H9 (cell line): ENCODE results near the gene PLEKHO2. TPM values are rescaled to one million over a fixed set of nuclear protein-coding genes. Genes with fewer than 3 reads are reported as not detected.
A peak's percentile ranks its signal among the peaks of the same experiment; 100 is the strongest.

Source experiments
- DNase-seq: peaks from one replicate; pipeline ENCODE4 v3.0.0-alpha.2; 2017
- H2AFZ ChIP-seq: one replicate; pipeline ENCODE4 v1.6.1; 2013; ENCODE audit warnings: mild to moderate bottlenecking, low read length, control low read depth, moderate library complexity
- H2AK5ac ChIP-seq: 2 replicates; pipeline ENCODE4 v1.6.1; 2013; ENCODE audit warnings: low read length, control low read depth, mixed read lengths; ENCODE audit not compliant: insufficient read length
- H2BK120ac ChIP-seq: one replicate; pipeline ENCODE4 v1.6.1; 2013; ENCODE audit warnings: low read depth, mild to moderate bottlenecking, low read length, control low read depth, inconsistent platforms; ENCODE audit not compliant: poor library complexity, severe bottlenecking
- H2BK12ac ChIP-seq: 2 replicates; pipeline ENCODE4 v1.6.1; 2013; ENCODE audit warnings: low read length, control low read depth, mixed read lengths, low read depth; ENCODE audit not compliant: insufficient read length
- H2BK15ac ChIP-seq: 2 replicates; pipeline ENCODE4 v1.6.1; 2013; ENCODE audit warnings: low read depth, low read length, control low read depth
- H2BK20ac ChIP-seq: one replicate; pipeline ENCODE4 v1.6.1; 2013; ENCODE audit warnings: low read depth, mild to moderate bottlenecking, low read length, control low read depth, inconsistent platforms; ENCODE audit not compliant: poor library complexity, severe bottlenecking
- H2BK5ac ChIP-seq: 2 replicates; pipeline ENCODE4 v1.6.1; 2013; ENCODE audit warnings: low read length, control low read depth, mixed read lengths; ENCODE audit not compliant: insufficient read length
- H3K14ac ChIP-seq: 2 replicates; pipeline ENCODE4 v1.6.1; 2013; ENCODE audit warnings: low read length, control low read depth; ENCODE audit not compliant: insufficient read depth
- H3K18ac ChIP-seq: 2 replicates; pipeline ENCODE4 v1.6.1; 2013; ENCODE audit warnings: low read depth, mild to moderate bottlenecking, mixed read lengths, low read length, control low read depth; ENCODE audit not compliant: insufficient read length
- H3K23ac ChIP-seq: 2 replicates; pipeline ENCODE4 v1.6.1; 2013; ENCODE audit warnings: low read length, control low read depth, mixed read lengths, low read depth; ENCODE audit not compliant: insufficient read length
- H3K23me2 ChIP-seq: 2 replicates; pipeline ENCODE4 v1.6.1; 2013; ENCODE audit warnings: low read depth, mild to moderate bottlenecking, mixed read lengths, low read length, control low read depth; ENCODE audit not compliant: insufficient read length, poor library complexity, severe bottlenecking
- H3K27ac ChIP-seq: 2 replicates; pipeline ENCODE4 v1.5.1; 2013; ENCODE audit warnings: low read length, control low read depth, mixed read lengths, low read depth; ENCODE audit not compliant: insufficient read length
- H3K27me3 ChIP-seq: 2 replicates; pipeline ENCODE4 v1.6.1; 2013; ENCODE audit warnings: low read length, control low read depth, inconsistent platforms; ENCODE audit not compliant: insufficient read depth
- H3K4ac ChIP-seq: 2 replicates; pipeline ENCODE4 v1.6.1; 2013; ENCODE audit warnings: low read depth, mild to moderate bottlenecking, control low read depth, inconsistent platforms, low read length, moderate library complexity
- H3K4me1 ChIP-seq: 2 replicates; pipeline ENCODE4 v1.6.1; 2013; ENCODE audit warnings: low read length, control low read depth, inconsistent platforms; ENCODE audit not compliant: insufficient read depth
- H3K4me2 ChIP-seq: 2 replicates; pipeline ENCODE4 v1.6.1; 2013; ENCODE audit warnings: low read length, control low read depth, mixed read lengths; ENCODE audit not compliant: insufficient read length, insufficient read depth
- H3K56ac ChIP-seq: 2 replicates; pipeline ENCODE4 v1.6.1; 2013; ENCODE audit warnings: low read depth, mild to moderate bottlenecking, mixed read lengths, low read length, control low read depth; ENCODE audit not compliant: insufficient read length
- H3K79me1 ChIP-seq: 2 replicates; pipeline ENCODE4 v1.6.1; 2013; ENCODE audit warnings: low read depth, mild to moderate bottlenecking, moderate library complexity, low read length, control low read depth, inconsistent platforms; ENCODE audit not compliant: insufficient read depth, poor library complexity, severe bottlenecking
- H3K79me2 ChIP-seq: 2 replicates; pipeline ENCODE4 v1.6.1; 2013; ENCODE audit warnings: low read length, control low read depth, inconsistent platforms; ENCODE audit not compliant: insufficient read depth
- H3K9ac ChIP-seq: 2 replicates; pipeline ENCODE4 v1.6.1; 2013; ENCODE audit warnings: low read length, control low read depth, mixed read lengths; ENCODE audit not compliant: insufficient read length; ENCODE audit errors: extremely low read depth
- H3K9me3 ChIP-seq: one replicate; pipeline ENCODE4 v1.6.1; 2013; ENCODE audit warnings: low read depth, low read length, inconsistent platforms; ENCODE audit not compliant: control insufficient read depth
- H3T11ph ChIP-seq: one replicate; pipeline ENCODE4 v1.6.1; 2013; ENCODE audit warnings: mild to moderate bottlenecking, low read length, control low read depth, inconsistent platforms
- H4K20me1 ChIP-seq: one replicate; pipeline ENCODE4 v1.6.1; 2013; ENCODE audit not compliant: control insufficient read depth, insufficient read length, insufficient read depth
- H4K5ac ChIP-seq: 2 replicates; pipeline ENCODE4 v1.6.1; 2013; ENCODE audit warnings: low read depth, mild to moderate bottlenecking, mixed read lengths, low read length, control low read depth; ENCODE audit not compliant: insufficient read length
- H4K8ac ChIP-seq: replicated peaks from 2 replicates; pipeline ENCODE4 v1.6.1; 2013; ENCODE audit warnings: low read length, control low read depth, mixed read lengths, low read depth; ENCODE audit not compliant: insufficient read length
- H4K91ac ChIP-seq: 2 replicates; pipeline ENCODE4 v1.6.1; 2013; ENCODE audit warnings: low read depth, mild to moderate bottlenecking, moderate library complexity, mixed read lengths, low read length, control low read depth; ENCODE audit not compliant: insufficient read length
- H3K27ac Mint-ChIP-seq, 3 experiments: 2 replicates in 2 of 3; 3 replicates in 1 of 3; pipeline ENCODE4 v1.8.0; 2020 to 2021; ENCODE audit warnings: mixed read lengths in 3 of 3, mild to moderate bottlenecking in 1 of 3, moderate library complexity in 1 of 3
- H3K27me3 Mint-ChIP-seq: 2 replicates; pipeline ENCODE4 v1.8.0; 2021; ENCODE audit warnings: low read depth, mild to moderate bottlenecking, moderate library complexity, mixed read lengths
- H3K36me3 Mint-ChIP-seq, 3 experiments: 2 replicates in 2 of 3; 3 replicates in 1 of 3; pipeline ENCODE4 v1.8.0; 2020 to 2021; ENCODE audit warnings: low read depth in 3 of 3, mixed read lengths in 3 of 3; ENCODE audit not compliant: insufficient read depth in 1 of 3
- H3K4me1 Mint-ChIP-seq, 2 experiments: 2 replicates each; pipeline ENCODE4 v1.8.0; 2020; ENCODE audit warnings: mixed read lengths in 2 of 2
- H3K4me3 Mint-ChIP-seq, 2 experiments: 2 replicates in 1 of 2; 3 replicates in 1 of 2; pipeline ENCODE4 v1.8.0; 2020 to 2021; ENCODE audit warnings: mild to moderate bottlenecking in 2 of 2, mixed read lengths in 2 of 2, moderate library complexity in 1 of 2
- H3K9me3 Mint-ChIP-seq, 2 experiments: 2 replicates in 1 of 2; 3 replicates in 1 of 2; pipeline ENCODE4 v1.8.0; 2020; ENCODE audit warnings: mild to moderate bottlenecking in 2 of 2, mixed read lengths in 2 of 2, moderate library complexity in 1 of 2
- WGBS: extraction: QIAGEN DNeasy Blood & Tissue Kit; methylation state at CpG from one replicate; pipeline ENCODE4 v1.1.7; 2013; ENCODE audit warnings: missing lambda C conversion rate, low lambda C conversion rate, mixed read lengths; ENCODE audit not compliant: insufficient read length; ENCODE audit errors: extremely low coverage; 5-methylcytosine and 5-hydroxymethylcytosine counted together
- total RNA-seq: library from RNA; stranded (reverse); gene quantifications from 2 replicates; pipeline ENCODE4 v1.2.1, GENCODE V29; 2021
- TF ChIP-seq, protein P1 (sequence below): fragments of 200-600 bp; sonication (generic); conservative IDR thresholded peaks from 3 replicates; pipeline ENCODE4 v1.8.0; 2021; ENCODE audit warnings: antibody characterized with exemption, mild to moderate bottlenecking

Gene PLEKHO2
- total RNA-seq, 1 experiment from 2014 or later, result 18.1 TPM

DNA sequence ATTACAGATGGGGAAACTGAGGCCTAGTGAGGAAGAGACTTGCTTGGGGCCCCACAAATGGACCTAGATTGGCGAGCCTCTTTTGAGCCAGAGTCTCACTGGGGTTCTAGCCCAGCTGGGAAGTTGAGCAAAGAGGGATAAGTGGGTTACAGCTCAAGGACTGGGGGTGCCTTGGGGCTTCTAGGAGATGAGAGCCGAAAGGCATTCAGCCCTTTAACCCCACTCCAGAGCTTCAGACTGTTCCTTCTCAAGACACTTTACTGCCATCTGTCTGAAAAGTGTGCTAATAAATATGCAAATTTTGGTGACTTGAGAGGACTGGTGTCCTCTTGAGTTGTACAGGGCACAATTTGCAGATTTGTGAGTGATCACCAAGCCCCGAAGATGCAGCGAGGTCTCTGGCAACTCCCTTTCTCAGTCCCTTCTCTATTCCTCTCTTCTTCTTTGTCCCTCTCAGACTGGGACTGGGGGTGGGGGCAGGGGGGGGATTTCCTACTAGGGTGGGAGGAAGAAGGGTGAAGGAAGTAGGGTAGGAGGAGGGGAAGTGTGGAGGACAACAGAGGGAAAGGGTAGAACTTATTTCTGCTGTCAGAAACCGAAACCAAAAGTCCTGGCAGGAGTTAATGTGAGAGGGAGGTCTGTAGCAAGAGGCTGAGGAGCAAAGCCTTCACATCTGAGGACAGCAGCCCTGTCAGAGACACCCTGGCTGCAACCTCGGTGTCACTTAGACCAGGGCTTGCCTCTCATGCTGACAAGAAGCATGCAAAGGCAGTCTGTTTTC is 53.8 kb downstream of the PLEKHO2 start:
- Histone ChIP-seq H3K79me2 (no peaks in the 10 kb centered on the region), H2BK15ac (no peak overlapping the region), H3K18ac (no peak overlapping the region), H4K20me1 (no peaks in the 10 kb centered on the region), H3K4me1 (peaks cover 6% of the 10 kb centered on the region; the same call in 1 of the 2 replicates), H3K23me2 (peaks cover 8% of the 10 kb centered on the region), H3K9ac (no peak overlapping the region), H3K56ac (no peak overlapping the region), H3K79me1 (no peaks in the 10 kb centered on the region), H2AFZ (no peak overlapping the region), H4K91ac (no peak overlapping the region), H3K14ac (peak overlapping the region; percentile 33; the same call in 1 of the 2 replicates), H4K8ac (no peak overlapping the region), H4K5ac (no peak overlapping the region), H2BK12ac (no peak overlapping the region), H3K4me2 (peak overlapping the region; percentile 77), H3K27me3 (no peaks in the 10 kb centered on the region; the same call in 1 of the 2 replicates), H2BK120ac (no peak overlapping the region), H2BK5ac (no peak overlapping the region), H3K9me3 (peaks cover under 1% of the 10 kb centered on the region), H2AK5ac (no peak overlapping the region), H2BK20ac (no peak overlapping the region), H3K27ac (no peak overlapping the region), H3K4ac (no peak overlapping the region), H3K23ac (no peak overlapping the region), H3T11ph (no peak overlapping the region)
- Mint-ChIP-seq H3K4me3 (peak overlapping the region; percentile 77 to 85), H3K4me1 (peaks cover 38 to 68% of the 10 kb centered on the region in 2 experiments), H3K27me3 (peaks cover 5% of the 10 kb centered on the region; the same call in 1 of the 2 replicates), H3K36me3 (peaks cover 2 to 3% (median 2%) of the 10 kb centered on the region in 3 experiments; a peak in 2 of 7 replicates), H3K27ac (peak overlapping the region in 1 of 3 experiments; percentile 35; a peak in 1 of 7 replicates), H3K9me3 (peaks cover 0 to 3% of the 10 kb centered on the region in 2 experiments; a peak in 2 of 5 replicates)
- no peak for DNase-seq
- TF ChIP-seq, protein P1, sequence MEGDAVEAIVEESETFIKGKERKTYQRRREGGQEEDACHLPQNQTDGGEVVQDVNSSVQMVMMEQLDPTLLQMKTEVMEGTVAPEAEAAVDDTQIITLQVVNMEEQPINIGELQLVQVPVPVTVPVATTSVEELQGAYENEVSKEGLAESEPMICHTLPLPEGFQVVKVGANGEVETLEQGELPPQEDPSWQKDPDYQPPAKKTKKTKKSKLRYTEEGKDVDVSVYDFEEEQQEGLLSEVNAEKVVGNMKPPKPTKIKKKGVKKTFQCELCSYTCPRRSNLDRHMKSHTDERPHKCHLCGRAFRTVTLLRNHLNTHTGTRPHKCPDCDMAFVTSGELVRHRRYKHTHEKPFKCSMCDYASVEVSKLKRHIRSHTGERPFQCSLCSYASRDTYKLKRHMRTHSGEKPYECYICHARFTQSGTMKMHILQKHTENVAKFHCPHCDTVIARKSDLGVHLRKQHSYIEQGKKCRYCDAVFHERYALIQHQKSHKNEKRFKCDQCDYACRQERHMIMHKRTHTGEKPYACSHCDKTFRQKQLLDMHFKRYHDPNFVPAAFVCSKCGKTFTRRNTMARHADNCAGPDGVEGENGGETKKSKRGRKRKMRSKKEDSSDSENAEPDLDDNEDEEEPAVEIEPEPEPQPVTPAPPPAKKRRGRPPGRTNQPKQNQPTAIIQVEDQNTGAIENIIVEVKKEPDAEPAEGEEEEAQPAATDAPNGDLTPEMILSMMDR, result no peak
- WGBS, result no CpG with 5 or more reads among the region's 6 CpGs
